HEK293 (cell line): ENCODE data around the gene ARHGAP26.

Experiments used
- CTCF ChIA-PET: fragments of 350-600 bp; formaldehyde crosslinking; extraction: SDS; loops from one replicate; lab custom pipeline; 2021; ENCODE audit warnings: antibody characterized with exemption; lab: Yijun Ruan, JAX
- POLR2A ChIA-PET: fragments of 300-600 bp; formaldehyde crosslinking; extraction: SDS; loops from one replicate; lab custom pipeline; 2020; ENCODE audit warnings: antibody characterized with exemption, inconsistent platforms; lab: Yijun Ruan, JAX
- H3K27ac ChIP-seq: fragments of 200-500 bp; sonication (Bioruptor generic); 2 replicates; pipeline ENCODE4 v1.5.1; 2014; ENCODE audit warnings: low read depth, low read length, control low read depth, inconsistent platforms; ENCODE audit errors: extremely low read depth
- H3K36me3 ChIP-seq, 2 experiments: fragments of 200-500 bp in 1 of 2; sonication (Bioruptor generic) in 1 of 2; 1 replicate in 1 of 2; 2 replicates in 1 of 2; pipeline ENCODE4 v1.5.1; 2014 to 2017; ENCODE audit warnings: inconsistent platforms in 2 of 2, low read length in 2 of 2; ENCODE audit not compliant: control insufficient read depth in 2 of 2, insufficient read depth in 1 of 2
- H3K4me1 ChIP-seq: fragments of 200-500 bp; sonication (Bioruptor generic); 2 replicates; pipeline ENCODE4 v1.5.1; 2014; ENCODE audit warnings: mild to moderate bottlenecking, low read length, inconsistent platforms; ENCODE audit not compliant: control insufficient read depth, insufficient read depth
- H3K4me3 ChIP-seq: 2 replicates; pipeline ENCODE4 v1.5.1; 2011; ENCODE audit warnings: low read depth, mild to moderate bottlenecking, control low read depth, low read length, moderate library complexity
- H3K9me3 ChIP-seq: fragments of 200-500 bp; sonication (Bioruptor generic); 2 replicates; pipeline ENCODE4 v1.5.1; 2014; ENCODE audit warnings: low read depth, low read length, inconsistent platforms; ENCODE audit not compliant: control insufficient read depth, insufficient read depth
- ATF2 ChIP-seq: fragments of 450-650 bp; formaldehyde crosslinking; IDR thresholded peaks from 2 replicates; pipeline ENCODE4 v1.5.1; 2016; ENCODE audit warnings: missing biosample characterization, missing genetic modification characterization, low read depth
- ELK4 ChIP-seq: IDR thresholded peaks from 2 replicates; pipeline ENCODE4 v1.6.1; 2011; ENCODE audit warnings: mild to moderate bottlenecking, low read depth, low read length, borderline replicate concordance
- FEZF1 ChIP-seq: fragments of 450-650 bp; formaldehyde crosslinking; IDR thresholded peaks from 2 replicates; pipeline ENCODE4 v1.5.1; 2016; ENCODE audit warnings: missing biosample characterization, missing genetic modification characterization
- GFI1B ChIP-seq: fragments of 450-650 bp; formaldehyde crosslinking; IDR thresholded peaks from 2 replicates; pipeline ENCODE4 v1.5.1; 2016; ENCODE audit warnings: missing biosample characterization, missing genetic modification characterization
- HOXA7 ChIP-seq: sonication (generic); formaldehyde crosslinking; IDR thresholded peaks from 2 replicates; pipeline ENCODE4 v1.8.1; 2022; ENCODE audit warnings: missing genetic modification reagents, borderline replicate concordance
- HOXC10 ChIP-seq: sonication (generic); formaldehyde crosslinking; IDR thresholded peaks from 2 replicates; pipeline ENCODE4 v1.8.1; 2023; ENCODE audit warnings: mild to moderate bottlenecking, missing genetic modification reagents
- HOXD13 ChIP-seq: sonication (generic); formaldehyde crosslinking; IDR thresholded peaks from 2 replicates; pipeline ENCODE4 v1.8.0; 2022; ENCODE audit warnings: missing genetic modification reagents, borderline replicate concordance
- OSR2 ChIP-seq: fragments of 450-650 bp; formaldehyde crosslinking; IDR thresholded peaks from 2 replicates; pipeline ENCODE4 v1.5.1; 2016; ENCODE audit warnings: missing biosample characterization, missing genetic modification characterization
- RBAK ChIP-seq: fragments of 450-650 bp; formaldehyde crosslinking; IDR thresholded peaks from 2 replicates; pipeline ENCODE4 v1.5.1; 2016; ENCODE audit warnings: missing biosample characterization, missing genetic modification characterization
- SALL2 ChIP-seq: fragments of 450-650 bp; formaldehyde crosslinking; IDR thresholded peaks from 2 replicates; pipeline ENCODE4 v1.5.0; 2017; ENCODE audit warnings: missing biosample characterization, mild to moderate bottlenecking, missing genetic modification characterization, borderline replicate concordance
- ZBTB49 ChIP-seq: fragments of 450-650 bp; formaldehyde crosslinking; IDR thresholded peaks from 2 replicates; pipeline ENCODE4 v1.5.1; 2016; ENCODE audit warnings: missing biosample characterization, missing genetic modification characterization, low read depth
- ZBTB7A ChIP-seq: fragments of 450-650 bp; formaldehyde crosslinking; IDR thresholded peaks from 2 replicates; pipeline ENCODE4 v1.5.1; 2016; ENCODE audit warnings: low read depth, missing biosample characterization, missing genetic modification characterization
- ZFP3 ChIP-seq: fragments of 450-650 bp; formaldehyde crosslinking; IDR thresholded peaks from 2 replicates; pipeline ENCODE4 v1.5.1; 2016; ENCODE audit warnings: low read depth, missing biosample characterization, missing genetic modification characterization
- ZNF16 ChIP-seq: fragments of 450-650 bp; formaldehyde crosslinking; IDR thresholded peaks from 2 replicates; pipeline ENCODE4 v1.5.1; 2016; ENCODE audit warnings: low read depth, missing biosample characterization, missing genetic modification characterization
- ZNF184 ChIP-seq: fragments of 450-650 bp; IDR thresholded peaks from 2 replicates; pipeline ENCODE4 v1.5.1; 2018; ENCODE audit warnings: missing biosample characterization, mild to moderate bottlenecking, missing genetic modification characterization
- ZNF266 ChIP-seq: fragments of 450-650 bp; formaldehyde crosslinking; IDR thresholded peaks from 2 replicates; pipeline ENCODE4 v1.5.1; 2016; ENCODE audit warnings: missing biosample characterization, missing genetic modification characterization, low read depth
- ZNF302 ChIP-seq: fragments of 450-650 bp; formaldehyde crosslinking; IDR thresholded peaks from 2 replicates; pipeline ENCODE4 v1.5.1; 2016; ENCODE audit warnings: missing biosample characterization, missing genetic modification characterization, low read depth
- ZNF311 ChIP-seq: fragments of 450-650 bp; formaldehyde crosslinking; IDR thresholded peaks from 2 replicates; pipeline ENCODE4 v1.5.1; 2017; ENCODE audit warnings: missing biosample characterization, missing genetic modification characterization, borderline replicate concordance
- ZNF324 ChIP-seq: fragments of 450-650 bp; formaldehyde crosslinking; IDR thresholded peaks from 2 replicates; pipeline ENCODE4 v1.5.1; 2016; ENCODE audit warnings: missing biosample characterization, missing genetic modification characterization
- ZNF544 ChIP-seq: fragments of 450-650 bp; formaldehyde crosslinking; IDR thresholded peaks from 2 replicates; pipeline ENCODE4 v1.5.0; 2017; ENCODE audit warnings: missing biosample characterization, missing genetic modification characterization
- ZNF548 ChIP-seq: fragments of 450-650 bp; formaldehyde crosslinking; IDR thresholded peaks from 2 replicates; pipeline ENCODE4 v1.5.1; 2016; ENCODE audit warnings: missing biosample characterization, missing genetic modification characterization
- ZNF549 ChIP-seq: fragments of 450-650 bp; IDR thresholded peaks from 2 replicates; pipeline ENCODE4 v1.5.1; 2018; ENCODE audit warnings: missing biosample characterization, missing genetic modification characterization, mild to moderate bottlenecking, inconsistent platforms, moderate library complexity
- ZNF621 ChIP-seq: fragments of 450-650 bp; formaldehyde crosslinking; IDR thresholded peaks from 2 replicates; pipeline ENCODE4 v1.5.1; 2017; ENCODE audit warnings: missing biosample characterization, missing genetic modification characterization
- ZNF792 ChIP-seq: fragments of 450-650 bp; formaldehyde crosslinking; IDR thresholded peaks from 2 replicates; pipeline ENCODE4 v1.5.1; 2016; ENCODE audit warnings: missing biosample characterization, missing genetic modification characterization
- ZNF843 ChIP-seq: fragments of 450-650 bp; formaldehyde crosslinking; IDR thresholded peaks from 2 replicates; pipeline ENCODE4 v1.5.1; 2016; ENCODE audit warnings: missing biosample characterization, missing genetic modification characterization
- TF ChIP-seq, protein P1 (sequence below): fragments of 450-650 bp; formaldehyde crosslinking; IDR thresholded peaks from 2 replicates; pipeline ENCODE4 v1.5.1; 2016; ENCODE audit warnings: missing biosample characterization, missing genetic modification characterization, borderline replicate concordance
- TF ChIP-seq, protein P2 (sequence below): fragments of 450-650 bp; formaldehyde crosslinking; IDR thresholded peaks from 2 replicates; pipeline ENCODE4; 2016; ENCODE audit warnings: missing biosample characterization, missing genetic modification characterization
- TF ChIP-seq, protein P3 (sequence below): fragments of 450-650 bp; formaldehyde crosslinking; IDR thresholded peaks from 2 replicates; pipeline ENCODE4 v1.5.1; 2016; ENCODE audit warnings: missing biosample characterization, missing genetic modification characterization

The ARHGAP26 gene

GRCh38 chr5:143119881-143120341 lies 349.7 kb downstream of the ARHGAP26 start:
- Histone ChIP-seq H3K4me3 (no peak overlapping the region), H3K9me3 (no peaks in the 10 kb centered on the region), H3K27ac (no peak overlapping the region), H3K36me3 (no peaks in the 10 kb centered on the region), H3K4me1 (peaks cover 26% of the 10 kb centered on the region)
- CTCF ChIA-PET: no interaction called here
- POLR2A ChIA-PET: interaction anchor here (0.7 kb wide), 1 partner anchor 1023 kb away, joined by 3 read pairs; no protein-coding TSS in a partner anchor
- TF ChIP-seq ZNF302 (no peak), ELK4 (no peak), OSR2 (tag by site-specific recombination) (peak; percentile 42; the same call in 1 of the 2 replicates), ZNF544 (tag by site-specific recombination) (no peak), GFI1B (tag by site-specific recombination) (no peak), ZNF792 (no peak), ZNF843 (tag by site-specific recombination) (peak; percentile 88), ZNF184 (tag by site-specific recombination) (no peak), ZBTB49 (tag by site-specific recombination) (no peak), ZNF311 (tag by site-specific recombination) (no peak), ZNF549 (tag by site-specific recombination) (no peak), ZNF16 (no peak), HOXD13 (CRISPR knock-in tag) (no peak), FEZF1 (peak; percentile 94), ZNF266 (tag by site-specific recombination) (no peak), RBAK (tag by site-specific recombination) (no peak), ZNF324 (tag by site-specific recombination) (no peak), HOXC10 (CRISPR knock-in tag) (no peak), HOXA7 (CRISPR knock-in tag) (no peak), ATF2 (no peak), ZNF621 (tag by site-specific recombination) (no peak), SALL2 (tag by site-specific recombination) (no peak), ZBTB7A (tag by site-specific recombination) (no peak), ZNF548 (no peak), ZFP3 (no peak)
- TF ChIP-seq, protein P1, sequence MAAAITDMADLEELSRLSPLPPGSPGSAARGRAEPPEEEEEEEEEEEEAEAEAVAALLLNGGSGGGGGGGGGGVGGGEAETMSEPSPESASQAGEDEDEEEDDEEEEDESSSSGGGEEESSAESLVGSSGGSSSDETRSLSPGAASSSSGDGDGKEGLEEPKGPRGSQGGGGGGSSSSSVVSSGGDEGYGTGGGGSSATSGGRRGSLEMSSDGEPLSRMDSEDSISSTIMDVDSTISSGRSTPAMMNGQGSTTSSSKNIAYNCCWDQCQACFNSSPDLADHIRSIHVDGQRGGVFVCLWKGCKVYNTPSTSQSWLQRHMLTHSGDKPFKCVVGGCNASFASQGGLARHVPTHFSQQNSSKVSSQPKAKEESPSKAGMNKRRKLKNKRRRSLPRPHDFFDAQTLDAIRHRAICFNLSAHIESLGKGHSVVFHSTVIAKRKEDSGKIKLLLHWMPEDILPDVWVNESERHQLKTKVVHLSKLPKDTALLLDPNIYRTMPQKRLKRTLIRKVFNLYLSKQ (tag by site-specific recombination): no peak
- TF ChIP-seq, protein P2, sequence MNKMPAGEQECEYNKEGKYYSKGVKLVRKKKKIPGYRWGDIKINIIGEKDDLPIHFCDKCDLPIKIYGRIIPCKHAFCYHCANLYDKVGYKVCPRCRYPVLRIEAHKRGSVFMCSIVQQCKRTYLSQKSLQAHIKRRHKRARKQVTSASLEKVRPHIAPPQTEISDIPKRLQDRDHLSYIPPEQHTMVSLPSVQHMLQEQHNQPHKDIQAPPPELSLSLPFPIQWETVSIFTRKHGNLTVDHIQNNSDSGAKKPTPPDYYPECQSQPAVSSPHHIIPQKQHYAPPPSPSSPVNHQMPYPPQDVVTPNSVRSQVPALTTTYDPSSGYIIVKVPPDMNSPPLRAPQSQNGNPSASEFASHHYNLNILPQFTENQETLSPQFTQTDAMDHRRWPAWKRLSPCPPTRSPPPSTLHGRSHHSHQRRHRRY (tag by site-specific recombination): no peak
- TF ChIP-seq, protein P3, sequence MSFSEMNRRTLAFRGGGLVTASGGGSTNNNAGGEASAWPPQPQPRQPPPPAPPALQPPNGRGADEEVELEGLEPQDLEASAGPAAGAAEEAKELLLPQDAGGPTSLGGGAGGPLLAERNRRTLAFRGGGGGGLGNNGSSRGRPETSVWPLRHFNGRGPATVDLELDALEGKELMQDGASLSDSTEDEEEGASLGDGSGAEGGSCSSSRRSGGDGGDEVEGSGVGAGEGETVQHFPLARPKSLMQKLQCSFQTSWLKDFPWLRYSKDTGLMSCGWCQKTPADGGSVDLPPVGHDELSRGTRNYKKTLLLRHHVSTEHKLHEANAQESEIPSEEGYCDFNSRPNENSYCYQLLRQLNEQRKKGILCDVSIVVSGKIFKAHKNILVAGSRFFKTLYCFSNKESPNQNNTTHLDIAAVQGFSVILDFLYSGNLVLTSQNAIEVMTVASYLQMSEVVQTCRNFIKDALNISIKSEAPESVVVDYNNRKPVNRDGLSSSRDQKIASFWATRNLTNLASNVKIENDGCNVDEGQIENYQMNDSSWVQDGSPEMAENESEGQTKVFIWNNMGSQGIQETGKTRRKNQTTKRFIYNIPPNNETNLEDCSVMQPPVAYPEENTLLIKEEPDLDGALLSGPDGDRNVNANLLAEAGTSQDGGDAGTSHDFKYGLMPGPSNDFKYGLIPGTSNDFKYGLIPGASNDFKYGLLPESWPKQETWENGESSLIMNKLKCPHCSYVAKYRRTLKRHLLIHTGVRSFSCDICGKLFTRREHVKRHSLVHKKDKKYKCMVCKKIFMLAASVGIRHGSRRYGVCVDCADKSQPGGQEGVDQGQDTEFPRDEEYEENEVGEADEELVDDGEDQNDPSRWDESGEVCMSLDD (tag by site-specific recombination): no peak
